DOHH2 (cell line): ENCODE results near the gene TRMT44.

Experiments
- EZH2phosphoT487 ChIP-seq: fragments of 200-600 bp; sonication (generic); IDR thresholded peaks from 2 replicates; pipeline ENCODE4 v1.6.1; 2017; ENCODE audit warnings: borderline replicate concordance, mild to moderate bottlenecking, antibody characterized with exemption, low read length, moderate library complexity, mixed read lengths
- TF ChIP-seq, protein P1 (sequence below): fragments of 200-600 bp; sonication (generic); IDR thresholded peaks from one replicate; pipeline ENCODE4 v1.5.1; 2014; ENCODE audit warnings: antibody characterized with exemption, mild to moderate bottlenecking, low read depth, low read length; ENCODE audit not compliant: poor library complexity, severe bottlenecking

DNA sequence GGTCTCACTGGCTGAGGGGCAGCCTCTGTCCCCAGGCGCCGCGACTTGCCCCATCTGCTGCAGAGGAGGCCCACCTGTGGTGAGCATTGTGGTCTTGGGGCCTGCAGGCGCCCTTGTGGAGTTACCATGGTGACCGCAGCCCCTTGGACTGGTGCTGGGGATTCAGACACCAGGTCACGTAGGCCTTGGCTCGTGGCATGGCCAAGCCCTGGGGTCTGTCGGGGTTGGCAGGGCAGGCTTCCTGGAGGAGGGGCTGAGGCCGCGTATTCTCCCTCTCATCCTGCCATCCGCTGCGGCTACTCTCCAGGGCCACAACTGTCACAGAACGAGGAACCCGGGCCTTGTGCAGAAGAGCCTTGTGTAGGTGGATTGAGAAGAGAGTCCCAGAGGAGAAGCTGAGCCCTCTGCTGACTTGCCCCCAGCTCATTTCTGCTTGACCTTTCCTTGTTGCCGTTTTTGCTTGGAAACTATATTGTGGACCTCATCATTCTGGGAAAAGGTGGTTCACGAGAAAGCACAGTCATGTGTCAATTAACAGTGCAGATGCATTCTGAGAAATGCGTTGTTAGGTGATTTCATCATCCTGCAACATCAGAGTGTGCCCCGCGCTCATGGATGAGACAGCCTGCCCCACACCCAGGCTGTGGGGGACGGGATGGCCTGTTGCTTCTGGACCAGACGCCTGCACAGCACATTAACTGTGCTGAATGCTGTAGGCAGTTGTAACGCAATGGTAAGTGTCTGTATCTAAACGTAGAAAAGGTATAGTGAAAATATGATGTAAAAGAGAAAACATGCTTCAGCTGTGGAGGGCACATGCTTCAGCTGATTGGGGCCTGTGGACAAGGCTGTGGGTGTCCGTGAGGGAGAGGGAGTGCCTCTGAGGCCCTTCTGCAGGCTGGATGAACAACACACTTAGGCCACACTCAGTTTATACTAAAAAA lies 38.5 kb downstream of the TRMT44 start:
- no peak for TF ChIP-seq EZH2phosphoT487
- TF ChIP-seq, protein P1, sequence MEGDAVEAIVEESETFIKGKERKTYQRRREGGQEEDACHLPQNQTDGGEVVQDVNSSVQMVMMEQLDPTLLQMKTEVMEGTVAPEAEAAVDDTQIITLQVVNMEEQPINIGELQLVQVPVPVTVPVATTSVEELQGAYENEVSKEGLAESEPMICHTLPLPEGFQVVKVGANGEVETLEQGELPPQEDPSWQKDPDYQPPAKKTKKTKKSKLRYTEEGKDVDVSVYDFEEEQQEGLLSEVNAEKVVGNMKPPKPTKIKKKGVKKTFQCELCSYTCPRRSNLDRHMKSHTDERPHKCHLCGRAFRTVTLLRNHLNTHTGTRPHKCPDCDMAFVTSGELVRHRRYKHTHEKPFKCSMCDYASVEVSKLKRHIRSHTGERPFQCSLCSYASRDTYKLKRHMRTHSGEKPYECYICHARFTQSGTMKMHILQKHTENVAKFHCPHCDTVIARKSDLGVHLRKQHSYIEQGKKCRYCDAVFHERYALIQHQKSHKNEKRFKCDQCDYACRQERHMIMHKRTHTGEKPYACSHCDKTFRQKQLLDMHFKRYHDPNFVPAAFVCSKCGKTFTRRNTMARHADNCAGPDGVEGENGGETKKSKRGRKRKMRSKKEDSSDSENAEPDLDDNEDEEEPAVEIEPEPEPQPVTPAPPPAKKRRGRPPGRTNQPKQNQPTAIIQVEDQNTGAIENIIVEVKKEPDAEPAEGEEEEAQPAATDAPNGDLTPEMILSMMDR: no peak
